HK-2 (cell line): ENCODE measurements around the gene ZC3H18.
A peak's percentile ranks its signal among the peaks of the same experiment; 100 is the strongest.

Experiments used
- DNase-seq: peaks from one replicate; pipeline ENCODE4 v3.0.0-alpha.2; 2018; ENCODE audit not compliant: unreplicated experiment

The ZC3H18 gene

GRCh38 chr16:88532434-88533241 lies 37.6 kb upstream of the ZC3H18 start:
- DNase-seq, result no peak

- peak; percentile 76 for DNase-seq
Measured at GRCh38 chr16:88533381-88533917, 36.8 kb upstream of the ZC3H18 start.

- DNase-seq, result peak; percentile 84
Measured at GRCh38 chr16:88533932-88534637, 36.1 kb upstream of the ZC3H18 start.

- peak; percentile 60 for DNase-seq
Measured at GRCh38 chr16:88534638-88535190, 35.5 kb upstream of the ZC3H18 start.

- no peak for DNase-seq
Measured at GRCh38 chr16:88535191-88535856, 34.9 kb upstream of the ZC3H18 start.

- DNase-seq, result no peak
Measured at GRCh38 chr16:88535857-88536222, 34.4 kb upstream of the ZC3H18 start.

- no peak for DNase-seq
Measured at GRCh38 chr16:88536510-88536909, 33.7 kb upstream of the ZC3H18 start.

GRCh38 chr16:88536971-88537751 lies 33.0 kb upstream of the ZC3H18 start:
- DNase-seq, result no peak

- DNase-seq, result no peak
Measured at GRCh38 chr16:88537859-88538258, 32.3 kb upstream of the ZC3H18 start.

- DNase-seq, result no peak
Measured at GRCh38 chr16:88538366-88539060, 31.7 kb upstream of the ZC3H18 start.

GRCh38 chr16:88539261-88539651 lies 30.9 kb upstream of the ZC3H18 start:
- no peak for DNase-seq

GRCh38 chr16:88539652-88540345 lies 30.4 kb upstream of the ZC3H18 start:
- DNase-seq, result no peak

- no peak for DNase-seq
Measured at GRCh38 chr16:88540346-88540977, 29.7 kb upstream of the ZC3H18 start.

GRCh38 chr16:88541831-88542616 lies 28.2 kb upstream of the ZC3H18 start:
- no peak for DNase-seq

- DNase-seq, result no peak
Measured at GRCh38 chr16:88543230-88543813, 26.9 kb upstream of the ZC3H18 start.

- DNase-seq, result no peak
Measured at GRCh38 chr16:88545781-88546180, 24.4 kb upstream of the ZC3H18 start.

GRCh38 chr16:88548131-88548874 lies 21.9 kb upstream of the ZC3H18 start:
- no peak for DNase-seq

- DNase-seq, result no peak
Measured at GRCh38 chr16:88548985-88549384, 21.2 kb upstream of the ZC3H18 start.
